ENCODE measurements around the gene ADAM23.

ADAM23 gene

DNA sequence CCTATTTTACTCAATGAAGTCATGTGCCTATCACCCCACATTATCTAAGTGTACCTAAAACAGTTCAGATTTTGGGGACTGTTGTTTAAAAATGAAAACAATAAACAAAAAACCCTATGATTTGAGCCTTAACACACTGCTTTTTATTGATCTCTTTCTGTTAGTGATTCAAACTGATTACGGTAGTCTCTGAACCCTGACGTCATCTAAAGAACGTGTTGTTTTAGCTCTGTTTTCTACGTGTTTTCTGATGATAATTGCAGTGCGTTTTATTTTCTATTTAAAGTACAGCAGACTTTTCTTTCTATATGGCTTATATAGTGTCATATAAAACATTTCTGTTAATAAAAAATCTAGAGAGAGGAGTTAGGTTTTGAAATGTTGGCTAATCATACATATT lies 105.1 kb downstream of the ADAM23 start:
- Histone ChIP-seq H3K9ac (ENCODE audit: low read length) (no peak overlapping the region), H3K79me2 (ENCODE audit: insufficient read depth, low read length) (no peaks in the 10 kb centered on the region), H2AFZ (ENCODE audit: low read length) (no peak overlapping the region), H3K27ac (ENCODE audit: low read depth, low read length, poor library complexity, severe bottlenecking) (no peak overlapping the region), H3K4me1 (ENCODE audit: insufficient read depth, low read length, severe bottlenecking) (no peaks in the 10 kb centered on the region), H3K9me2 (ENCODE audit: low read depth, low read length) (no peaks in the 10 kb centered on the region), H3K36me3 (ENCODE audit: insufficient read depth, low read length) (no peaks in the 10 kb centered on the region), H3K4me2 (ENCODE audit: low read length) (no peak overlapping the region), H4K20me1 (ENCODE audit: insufficient read depth, low read length) (no peaks in the 10 kb centered on the region), H3F3A (ENCODE audit: insufficient read depth, low read length) (no peaks in the 10 kb centered on the region), H3K27me3 (ENCODE audit: insufficient read depth, low read length) (no peaks in the 10 kb centered on the region), H3K4me3 (ENCODE audit: low read depth, low read length, poor library complexity, severe bottlenecking) (no peak overlapping the region), H3K9me3 (ENCODE audit: low read length) (no peaks in the 10 kb centered on the region)
- TF ChIP-seq EZH2 (IDR thresholded peaks at IDR 0.05; ENCODE audit: borderline replicate concordance, low read length): no peak
- TF ChIP-seq, protein P1, sequence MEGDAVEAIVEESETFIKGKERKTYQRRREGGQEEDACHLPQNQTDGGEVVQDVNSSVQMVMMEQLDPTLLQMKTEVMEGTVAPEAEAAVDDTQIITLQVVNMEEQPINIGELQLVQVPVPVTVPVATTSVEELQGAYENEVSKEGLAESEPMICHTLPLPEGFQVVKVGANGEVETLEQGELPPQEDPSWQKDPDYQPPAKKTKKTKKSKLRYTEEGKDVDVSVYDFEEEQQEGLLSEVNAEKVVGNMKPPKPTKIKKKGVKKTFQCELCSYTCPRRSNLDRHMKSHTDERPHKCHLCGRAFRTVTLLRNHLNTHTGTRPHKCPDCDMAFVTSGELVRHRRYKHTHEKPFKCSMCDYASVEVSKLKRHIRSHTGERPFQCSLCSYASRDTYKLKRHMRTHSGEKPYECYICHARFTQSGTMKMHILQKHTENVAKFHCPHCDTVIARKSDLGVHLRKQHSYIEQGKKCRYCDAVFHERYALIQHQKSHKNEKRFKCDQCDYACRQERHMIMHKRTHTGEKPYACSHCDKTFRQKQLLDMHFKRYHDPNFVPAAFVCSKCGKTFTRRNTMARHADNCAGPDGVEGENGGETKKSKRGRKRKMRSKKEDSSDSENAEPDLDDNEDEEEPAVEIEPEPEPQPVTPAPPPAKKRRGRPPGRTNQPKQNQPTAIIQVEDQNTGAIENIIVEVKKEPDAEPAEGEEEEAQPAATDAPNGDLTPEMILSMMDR (IDR thresholded peaks at IDR 0.05; ENCODE audit: low read length): no peak

DNA sequence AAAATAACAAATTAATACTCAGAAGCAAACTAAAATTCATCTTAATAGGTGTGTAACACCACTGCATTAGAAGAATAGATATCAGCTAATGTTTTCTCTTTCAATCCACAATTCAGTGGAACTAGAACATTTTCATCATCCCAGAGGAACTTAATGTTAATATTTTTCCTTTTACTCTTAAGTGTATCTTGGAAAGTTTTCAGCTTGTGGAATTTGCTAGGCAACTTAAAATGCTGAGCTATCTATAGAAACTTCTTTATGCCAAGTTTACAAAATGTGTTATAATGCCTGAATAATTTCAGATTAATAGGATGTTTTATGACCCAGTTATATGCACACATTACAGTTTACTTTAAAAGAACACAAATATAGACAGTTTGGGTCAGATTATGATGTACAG lies 112.4 kb downstream of the ADAM23 start:
- Histone ChIP-seq H3K4me2 (ENCODE audit: low read length) (no peak overlapping the region), H4K20me1 (ENCODE audit: insufficient read depth, low read length) (no peaks in the 10 kb centered on the region), H3K27ac (ENCODE audit: low read depth, low read length, poor library complexity, severe bottlenecking) (no peak overlapping the region), H3K9me2 (ENCODE audit: low read depth, low read length) (no peaks in the 10 kb centered on the region), H3K79me2 (ENCODE audit: insufficient read depth, low read length) (no peaks in the 10 kb centered on the region), H3K4me1 (ENCODE audit: insufficient read depth, low read length, severe bottlenecking) (no peaks in the 10 kb centered on the region), H3F3A (ENCODE audit: insufficient read depth, low read length) (no peaks in the 10 kb centered on the region), H3K9ac (ENCODE audit: low read length) (no peak overlapping the region), H3K27me3 (ENCODE audit: insufficient read depth, low read length) (no peaks in the 10 kb centered on the region), H2AFZ (ENCODE audit: low read length) (no peak overlapping the region), H3K9me3 (ENCODE audit: low read length) (no peaks in the 10 kb centered on the region), H3K36me3 (ENCODE audit: insufficient read depth, low read length) (no peaks in the 10 kb centered on the region), H3K4me3 (ENCODE audit: low read depth, low read length, poor library complexity, severe bottlenecking) (no peak overlapping the region)
- TF ChIP-seq, protein P1 (IDR thresholded peaks at IDR 0.05; ENCODE audit: low read length): no peak
- no peak for TF ChIP-seq EZH2 (IDR thresholded peaks at IDR 0.05; ENCODE audit: borderline replicate concordance, low read length)

GRCh38 chr2:206556357-206556949 lies 113.1 kb downstream of the ADAM23 start:
- H3K4me2 ChIP-seq (ENCODE audit: low read length): no peak overlapping the region

More at GRCh38 chr2:206556357-206556949, 113.1 kb downstream of the ADAM23 start:
- Histone ChIP-seq H4K20me1 (ENCODE audit: insufficient read depth, low read length) (no peaks in the 10 kb centered on the region), H3F3A (ENCODE audit: insufficient read depth, low read length) (no peaks in the 10 kb centered on the region), H3K9me3 (ENCODE audit: low read length) (no peaks in the 10 kb centered on the region), H3K27me3 (ENCODE audit: insufficient read depth, low read length) (no peaks in the 10 kb centered on the region), H3K9ac (ENCODE audit: low read length) (no peak overlapping the region), H3K9me2 (ENCODE audit: low read depth, low read length) (no peaks in the 10 kb centered on the region), H2AFZ (ENCODE audit: low read length) (no peak overlapping the region), H3K27ac (ENCODE audit: low read depth, low read length, poor library complexity, severe bottlenecking) (no peak overlapping the region), H3K36me3 (ENCODE audit: insufficient read depth, low read length) (no peaks in the 10 kb centered on the region), H3K79me2 (ENCODE audit: insufficient read depth, low read length) (no peaks in the 10 kb centered on the region), H3K4me1 (ENCODE audit: insufficient read depth, low read length, severe bottlenecking) (no peaks in the 10 kb centered on the region), H3K4me3 (ENCODE audit: low read depth, low read length, poor library complexity, severe bottlenecking) (no peak overlapping the region)
- TF ChIP-seq EZH2 (IDR thresholded peaks at IDR 0.05; ENCODE audit: borderline replicate concordance, low read length): no peak
- TF ChIP-seq, protein P1 (IDR thresholded peaks at IDR 0.05; ENCODE audit: low read length): peak; percentile 46
